Duodenal mucosa (tissue), 2 donors: ENCODE results near the gene NFIA.

ENCODE experiments used
- H3K27ac ChIP-seq: one replicate; pipeline ENCODE4 v1.7.0; 2013; ENCODE audit warnings: low read depth, low read length
- H3K27me3 ChIP-seq, 2 donors: one replicate each; pipeline ENCODE4 v1.7.0; 2013; ENCODE audit warnings: low read length in 2 of 2, control low read depth in 1 of 2; ENCODE audit not compliant: insufficient read depth in 2 of 2, control insufficient read depth in 1 of 2
- H3K36me3 ChIP-seq, 2 donors: one replicate each; pipeline ENCODE4 v1.7.0; 2013; ENCODE audit warnings: low read length in 2 of 2, control low read depth in 1 of 2; ENCODE audit not compliant: insufficient read depth in 2 of 2, control insufficient read depth in 1 of 2
- H3K4me1 ChIP-seq, 2 donors: one replicate each; pipeline ENCODE4 v1.7.0; 2013; ENCODE audit warnings: low read length in 2 of 2, control low read depth in 1 of 2; ENCODE audit not compliant: insufficient read depth in 2 of 2, control insufficient read depth in 1 of 2
- H3K4me3 ChIP-seq, 2 donors: one replicate each; pipeline ENCODE4 v1.7.0; 2013; ENCODE audit warnings: low read length in 2 of 2, low read depth in 1 of 2
- H3K9ac ChIP-seq, 2 donors: one replicate each; pipeline ENCODE4 v1.7.0; 2013; ENCODE audit warnings: low read length in 2 of 2, low read depth in 1 of 2
- H3K9me3 ChIP-seq, 2 donors: one replicate each; pipeline ENCODE4 v1.7.0; 2013; ENCODE audit warnings: low read length in 2 of 2, control low read depth in 1 of 2; ENCODE audit not compliant: control insufficient read depth in 1 of 2

The NFIA gene

DNA sequence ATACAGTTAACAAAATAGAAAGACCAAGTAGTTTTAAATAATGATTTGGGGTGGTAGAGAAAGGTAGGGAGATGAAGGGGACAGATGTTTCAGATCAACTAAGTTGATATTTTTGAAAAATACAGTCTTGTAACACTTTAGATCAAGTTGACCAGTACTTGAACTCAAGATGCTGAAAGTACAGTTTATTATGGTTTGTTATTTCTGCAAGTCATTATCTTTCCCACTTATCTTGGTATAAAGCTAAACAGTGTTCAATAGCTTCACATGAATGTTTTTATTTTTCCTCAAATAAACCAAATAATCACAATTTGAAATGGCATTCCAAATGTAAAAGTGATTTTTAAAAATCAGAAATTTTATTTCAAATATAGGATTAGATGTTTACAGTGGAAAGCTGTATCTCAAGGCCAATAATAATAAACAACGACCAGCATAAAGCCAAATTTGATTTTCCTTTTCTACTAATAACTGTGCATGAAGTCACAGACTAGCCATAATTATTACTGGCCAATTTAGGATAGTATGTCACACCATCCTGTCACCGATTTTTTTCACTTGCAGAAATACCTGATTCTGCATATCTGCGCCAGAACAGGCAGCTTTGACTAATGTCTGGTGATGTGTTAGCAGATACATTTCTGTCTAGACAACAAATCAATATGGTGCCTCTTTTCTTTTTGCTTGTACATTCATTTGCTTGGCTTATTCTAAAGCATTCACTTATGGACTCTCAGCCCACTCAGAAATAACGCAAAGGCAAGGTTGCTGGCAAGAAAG lies 322.4 kb downstream of the NFIA start:
- Histone ChIP-seq H3K36me3 (peaks cover 23 to 34% of the 10 kb centered on the region in 2 donors), H3K27ac (no peak overlapping the region), H3K9ac (no peak overlapping the region), H3K9me3 (no peaks in the 10 kb centered on the region), H3K4me1 (peaks cover 0 to 8% of the 10 kb centered on the region in 2 donors), H3K27me3 (no peaks in the 10 kb centered on the region), H3K4me3 (no peak overlapping the region)

DNA sequence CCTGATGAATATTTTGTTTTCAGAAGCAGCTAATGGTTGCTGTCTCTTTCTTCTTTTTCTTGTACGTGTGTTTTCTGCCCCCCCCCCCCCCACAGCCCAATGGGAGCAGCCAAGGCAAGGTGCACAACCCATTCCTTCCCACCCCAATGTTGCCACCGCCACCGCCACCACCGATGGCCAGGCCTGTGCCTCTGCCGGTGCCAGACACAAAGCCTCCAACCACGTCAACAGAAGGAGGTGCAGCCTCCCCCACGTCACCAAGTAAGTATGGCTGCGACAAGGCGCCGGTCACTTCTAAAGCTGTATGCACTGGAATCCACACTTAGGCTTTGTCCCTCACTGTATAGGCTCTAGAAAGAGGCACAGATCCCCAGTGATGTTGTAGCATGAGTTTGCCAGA lies 324.1 kb downstream of the NFIA start:
- H3K9ac ChIP-seq: no peak overlapping the region
- no peak overlapping the region for H3K27ac ChIP-seq
- no peak overlapping the region for H3K4me3 ChIP-seq
- peaks cover 23 to 40% of the 10 kb centered on the region in 2 donors for H3K36me3 ChIP-seq
- peaks cover 0 to 8% of the 10 kb centered on the region in 2 donors for H3K4me1 ChIP-seq
- no peaks in the 10 kb centered on the region for H3K27me3 ChIP-seq
- H3K9me3 ChIP-seq: no peaks in the 10 kb centered on the region

DNA sequence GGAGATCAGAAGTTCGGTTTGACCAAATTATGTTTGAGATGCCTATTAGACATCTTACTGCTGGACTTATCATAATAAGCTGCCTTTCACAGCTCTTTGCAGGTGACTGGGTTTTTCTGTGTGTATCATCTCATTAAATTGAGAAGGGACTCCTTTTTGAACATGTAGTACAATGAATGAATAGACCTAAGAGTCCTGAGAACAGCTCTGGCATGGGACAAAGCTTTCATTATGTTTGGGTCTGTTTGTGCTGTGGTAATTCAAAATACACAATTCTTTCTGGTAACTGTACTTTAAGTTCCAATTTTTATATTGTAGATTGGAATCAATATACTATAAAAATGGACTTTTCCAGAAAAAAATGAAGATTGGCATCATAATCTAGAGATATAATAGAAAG lies 330.2 kb downstream of the NFIA start:
- no peak overlapping the region for H3K9ac ChIP-seq
- H3K36me3 ChIP-seq: peaks cover 11 to 27% of the 10 kb centered on the region in 2 donors
- no peak overlapping the region for H3K4me3 ChIP-seq
- no peaks in the 10 kb centered on the region for H3K4me1 ChIP-seq
- H3K9me3 ChIP-seq: no peaks in the 10 kb centered on the region
- no peak overlapping the region for H3K27ac ChIP-seq
- no peaks in the 10 kb centered on the region for H3K27me3 ChIP-seq

DNA sequence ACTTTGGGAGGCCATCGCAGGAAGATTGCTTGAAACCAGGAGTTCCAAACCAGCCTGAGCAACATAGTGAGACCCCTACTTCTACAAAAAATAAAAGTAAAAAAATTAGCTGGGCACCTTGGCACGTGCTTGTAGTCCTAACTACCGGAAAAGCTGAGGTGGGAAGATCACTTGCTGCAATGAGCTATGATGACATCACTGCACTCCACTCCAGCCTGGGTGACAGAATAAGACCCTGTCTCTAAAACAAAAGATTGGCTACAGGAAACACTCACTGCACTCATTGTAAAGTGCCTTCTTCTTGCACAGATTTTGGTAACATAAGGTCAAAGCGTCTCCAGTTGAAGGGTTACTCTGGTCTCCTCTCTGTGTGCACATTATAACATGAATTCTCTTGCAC lies 336.8 kb downstream of the NFIA start:
- no peak overlapping the region for H3K9ac ChIP-seq
- H3K27me3 ChIP-seq: no peaks in the 10 kb centered on the region
- H3K9me3 ChIP-seq: no peaks in the 10 kb centered on the region
- H3K36me3 ChIP-seq: peaks cover 0 to 5% of the 10 kb centered on the region in 2 donors
- no peak overlapping the region for H3K27ac ChIP-seq
- no peak overlapping the region for H3K4me3 ChIP-seq
- no peaks in the 10 kb centered on the region for H3K4me1 ChIP-seq

- no peaks in the 10 kb centered on the region for H3K27me3 ChIP-seq
- peaks cover 0 to 5% of the 10 kb centered on the region in 2 donors for H3K36me3 ChIP-seq
- H3K4me3 ChIP-seq: no peak overlapping the region
- no peaks in the 10 kb centered on the region for H3K4me1 ChIP-seq
- no peak overlapping the region for H3K27ac ChIP-seq
- no peak overlapping the region for H3K9ac ChIP-seq
- no peaks in the 10 kb centered on the region for H3K9me3 ChIP-seq
These were observed 337.3 kb downstream of the NFIA start for GRCh38 chr1:61419657-61420056.

DNA sequence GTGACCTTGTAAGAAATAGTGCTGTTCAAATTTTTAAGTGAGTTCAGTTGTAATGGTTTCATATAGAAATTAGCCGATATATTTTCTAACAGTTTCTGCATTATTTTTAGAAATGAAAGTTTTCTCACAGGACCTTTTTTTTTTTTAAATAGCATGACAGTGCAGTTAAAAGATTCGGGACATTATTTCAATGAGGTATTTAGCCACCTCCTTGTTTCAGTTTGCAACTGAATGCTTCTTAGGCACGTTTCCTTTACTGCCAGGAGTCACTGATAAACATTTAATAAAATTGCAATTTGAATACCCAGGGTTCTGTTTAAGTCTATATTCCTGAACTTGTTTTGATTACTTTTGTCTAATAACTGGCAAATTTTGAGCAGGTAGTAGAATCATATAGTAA lies 337.9 kb downstream of the NFIA start:
- Histone ChIP-seq H3K4me1 (no peaks in the 10 kb centered on the region), H3K27ac (no peak overlapping the region), H3K9ac (no peak overlapping the region), H3K27me3 (no peaks in the 10 kb centered on the region), H3K36me3 (peaks cover 0 to 5% of the 10 kb centered on the region in 2 donors), H3K4me3 (no peak overlapping the region), H3K9me3 (no peaks in the 10 kb centered on the region)

GRCh38 chr1:61420909-61421835 lies 338.8 kb downstream of the NFIA start:
- Histone ChIP-seq H3K36me3 (peaks cover 0 to 8% of the 10 kb centered on the region in 2 donors), H3K4me1 (no peaks in the 10 kb centered on the region), H3K4me3 (no peak overlapping the region), H3K9ac (no peak overlapping the region), H3K9me3 (no peaks in the 10 kb centered on the region), H3K27me3 (no peaks in the 10 kb centered on the region), H3K27ac (no peak overlapping the region)

DNA sequence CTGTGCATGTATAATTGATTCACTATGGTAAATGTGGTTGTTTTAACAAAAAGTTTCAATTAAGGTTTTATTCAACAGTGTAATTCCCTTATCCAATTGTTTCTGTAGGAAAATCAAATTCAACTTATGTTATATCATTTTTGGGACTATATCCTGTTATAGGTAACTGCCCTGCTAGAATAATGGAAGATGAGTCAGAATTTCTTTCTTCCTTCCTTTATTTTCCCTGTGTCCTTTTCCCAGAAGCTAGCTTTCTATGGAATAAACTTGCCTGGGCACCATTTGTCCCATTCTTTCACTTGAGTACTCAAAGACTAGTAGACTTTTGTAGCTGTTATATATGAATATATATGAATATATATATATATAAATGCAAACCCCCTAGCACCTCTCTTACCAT lies 341.3 kb downstream of the NFIA start:
- no peak overlapping the region for H3K27ac ChIP-seq

DNA sequence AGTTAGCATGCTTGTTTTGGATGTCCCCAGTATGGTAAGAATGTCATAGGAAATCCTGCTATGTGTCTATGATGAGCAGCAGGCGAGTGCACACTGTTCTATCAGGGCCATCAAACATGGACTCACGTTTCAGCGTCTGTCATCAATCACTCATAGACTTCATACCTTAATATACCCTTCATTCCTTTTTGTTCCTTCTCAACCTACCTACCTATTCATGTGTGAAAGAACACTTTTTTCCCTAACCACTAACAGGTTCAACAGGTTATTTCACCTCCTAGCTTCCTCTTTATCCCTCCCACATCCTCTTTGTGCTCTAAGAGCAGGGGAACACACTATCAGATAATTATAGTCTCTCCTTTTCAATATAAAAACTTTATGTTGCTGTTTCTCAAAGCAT lies 342.0 kb downstream of the NFIA start:
- H3K27ac ChIP-seq: no peak overlapping the region
- H3K9me3 ChIP-seq: no peaks in the 10 kb centered on the region

More for the DNA sequence above, 341.3 kb downstream of the NFIA start:
- no peaks in the 10 kb centered on the region for H3K27me3 ChIP-seq
- peaks cover 0 to 13% of the 10 kb centered on the region in 2 donors for H3K36me3 ChIP-seq
- no peak overlapping the region for H3K9ac ChIP-seq
- no peak overlapping the region for H3K4me3 ChIP-seq
- no peaks in the 10 kb centered on the region for H3K9me3 ChIP-seq
- no peaks in the 10 kb centered on the region for H3K4me1 ChIP-seq

GRCh38 chr1:61425040-61425439 lies 342.7 kb downstream of the NFIA start:
- Histone ChIP-seq H3K27ac (no peak overlapping the region), H3K4me1 (no peaks in the 10 kb centered on the region), H3K9ac (no peak overlapping the region)

More for the DNA sequence above, 342.0 kb downstream of the NFIA start:
- Histone ChIP-seq H3K4me1 (no peaks in the 10 kb centered on the region), H3K36me3 (peaks cover 0 to 13% of the 10 kb centered on the region in 2 donors), H3K4me3 (no peak overlapping the region), H3K27me3 (no peaks in the 10 kb centered on the region), H3K9ac (no peak overlapping the region)

More at GRCh38 chr1:61425040-61425439, 342.7 kb downstream of the NFIA start:
- Histone ChIP-seq H3K27me3 (no peaks in the 10 kb centered on the region), H3K4me3 (no peak overlapping the region), H3K9me3 (no peaks in the 10 kb centered on the region), H3K36me3 (peaks cover 0 to 13% of the 10 kb centered on the region in 2 donors)
